ENCODE measurements around the gene CLEC18A. TPM values are rescaled to one million over a fixed set of nuclear protein-coding genes. Genes with fewer than 3 reads are reported as not detected.

Gene CLEC18A
- total and polyA plus RNA-seq, 2 donors (not counting 1 experiment from before 2014, with no cell fraction given): 0.52 to 2.2 TPM

DNA sequence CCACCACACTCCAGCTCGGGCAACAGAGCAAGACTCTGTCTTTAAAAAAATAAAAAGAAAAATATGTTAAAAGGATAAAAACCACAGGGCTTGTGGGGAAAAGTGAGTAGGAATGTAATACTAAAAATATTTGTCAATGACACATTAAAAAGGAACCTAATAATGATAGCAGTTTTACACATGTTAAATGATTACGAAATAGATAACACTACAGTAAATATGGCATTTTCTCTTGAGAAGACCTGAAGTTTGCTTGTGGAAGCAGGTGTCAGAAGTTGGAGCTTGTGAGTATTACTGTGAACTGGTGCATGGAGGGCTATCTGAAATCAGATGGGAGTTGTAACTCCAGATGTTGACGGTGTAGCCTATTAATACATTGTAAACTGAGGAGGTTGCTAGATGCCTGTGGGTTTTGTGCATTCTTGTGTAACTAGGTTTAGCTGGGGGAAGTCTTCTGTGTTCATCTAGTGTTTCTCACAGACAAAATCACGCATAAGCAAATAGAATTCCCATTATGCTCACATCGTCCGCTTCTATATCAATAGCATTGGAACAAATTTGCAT lies 44.2 kb upstream of the CLEC18A start:
- Histone ChIP-seq H3K9me3 (ENCODE audit: control extremely low read depth in 1 of 3, control insufficient read depth in 2 of 3, insufficient read depth in 1 of 3, low read length in 2 of 3) (no peaks in the 10 kb centered on the region), H3K27me3 (replicated peaks in 1 of 4; ENCODE audit: control extremely low read depth in 1 of 4, control insufficient read depth in 3 of 4, insufficient read depth in 4 of 4, low read length in 3 of 4) (no peaks in the 10 kb centered on the region), H3K9ac (ENCODE audit: low read length) (no peak overlapping the region), H3K4me2 (replicated peaks; ENCODE audit: low read depth, low read length, poor library complexity, severe bottlenecking) (no peak overlapping the region), H2AFZ (ENCODE audit: insufficient read depth, low read depth, low read length, poor library complexity, severe bottlenecking) (no peak overlapping the region), H3K79me2 (ENCODE audit: control insufficient read depth, insufficient read depth, low read length) (no peaks in the 10 kb centered on the region), H3K4me1 (ENCODE audit: control insufficient read depth in 2 of 2, insufficient read depth in 2 of 2, low read length in 2 of 2) (no peaks in the 10 kb centered on the region), H3K27ac (ENCODE audit: low read length in 2 of 2) (no peak overlapping the region), H3K4me3 (ENCODE audit: control extremely low read depth in 1 of 5, extremely low read depth in 1 of 5, insufficient read depth in 1 of 5, low read depth in 2 of 5, low read length in 4 of 5) (no peak overlapping the region), H4K20me1 (ENCODE audit: control insufficient read depth, insufficient read depth, low read length, poor library complexity, severe bottlenecking) (no peaks in the 10 kb centered on the region), H3K36me3 (replicated peaks in 1 of 2; ENCODE audit: control extremely low read depth in 1 of 2, control insufficient read depth in 1 of 2, extremely low read depth in 1 of 2, insufficient read depth in 2 of 2, low read length in 1 of 2) (peaks cover 21 to 52% of the 10 kb centered on the region in 2 experiments)
- no peak overlapping the region for H3K4me3 Mint-ChIP-seq
- no peaks in the 10 kb centered on the region for H3K9me3 Mint-ChIP-seq (ENCODE audit: insufficient read depth)
- H3K27ac Mint-ChIP-seq: no peak overlapping the region
- ChIA-PET CTCF (interaction anchor here (2.3 kb wide), 1 partner anchor 23 kb away, joined by 8 read pairs; no protein-coding TSS in a partner anchor), POLR2A (no interaction called here)
- DNase-seq (no peak), ATAC-seq (ENCODE audit: low read depth) (no peak)
- H3K27me3 Mint-ChIP-seq: no peaks in the 10 kb centered on the region
- intact Hi-C loops (cut with micrococcal nuclease): no loop called here
- TF ChIP-seq, protein P1, sequence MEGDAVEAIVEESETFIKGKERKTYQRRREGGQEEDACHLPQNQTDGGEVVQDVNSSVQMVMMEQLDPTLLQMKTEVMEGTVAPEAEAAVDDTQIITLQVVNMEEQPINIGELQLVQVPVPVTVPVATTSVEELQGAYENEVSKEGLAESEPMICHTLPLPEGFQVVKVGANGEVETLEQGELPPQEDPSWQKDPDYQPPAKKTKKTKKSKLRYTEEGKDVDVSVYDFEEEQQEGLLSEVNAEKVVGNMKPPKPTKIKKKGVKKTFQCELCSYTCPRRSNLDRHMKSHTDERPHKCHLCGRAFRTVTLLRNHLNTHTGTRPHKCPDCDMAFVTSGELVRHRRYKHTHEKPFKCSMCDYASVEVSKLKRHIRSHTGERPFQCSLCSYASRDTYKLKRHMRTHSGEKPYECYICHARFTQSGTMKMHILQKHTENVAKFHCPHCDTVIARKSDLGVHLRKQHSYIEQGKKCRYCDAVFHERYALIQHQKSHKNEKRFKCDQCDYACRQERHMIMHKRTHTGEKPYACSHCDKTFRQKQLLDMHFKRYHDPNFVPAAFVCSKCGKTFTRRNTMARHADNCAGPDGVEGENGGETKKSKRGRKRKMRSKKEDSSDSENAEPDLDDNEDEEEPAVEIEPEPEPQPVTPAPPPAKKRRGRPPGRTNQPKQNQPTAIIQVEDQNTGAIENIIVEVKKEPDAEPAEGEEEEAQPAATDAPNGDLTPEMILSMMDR (IDR thresholded peaks at IDR 0.05): no peak
- no peak for TF ChIP-seq EZH2 (IDR thresholded peaks at IDR 0.05; ENCODE audit: borderline replicate concordance, insufficient read depth, low read depth, low read length, poor library complexity, severe bottlenecking)
- 95% methylated on average over 4 of the region's 6 CpGs for WGBS (ENCODE audit: insufficient coverage)
- no peaks in the 10 kb centered on the region for H3K4me1 Mint-ChIP-seq

DNA sequence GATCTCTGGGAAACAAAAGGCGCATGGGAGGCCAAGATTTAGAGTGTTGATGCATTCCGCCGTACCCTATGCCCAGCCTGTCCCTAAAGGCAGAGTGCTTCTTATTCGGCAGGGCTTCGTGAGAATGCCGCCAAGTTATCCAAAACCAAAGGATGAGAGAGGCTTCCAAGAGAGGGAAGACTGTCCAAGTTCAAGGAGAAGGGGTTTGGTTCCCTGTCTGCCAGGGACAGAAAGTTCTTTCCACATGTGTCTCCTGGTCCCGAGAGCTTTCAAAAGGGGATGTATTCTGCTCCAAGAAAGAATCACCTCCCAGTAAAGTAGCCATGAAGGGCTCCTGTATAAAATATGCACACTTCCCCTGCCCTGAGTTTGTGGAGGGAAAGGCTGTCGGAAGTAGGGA lies 42.1 kb upstream of the CLEC18A start:
- no peak overlapping the region for H3K4me3 Mint-ChIP-seq
- H3K27ac Mint-ChIP-seq: no peak overlapping the region
- H3K4me1 Mint-ChIP-seq: no peaks in the 10 kb centered on the region
- Histone ChIP-seq H3K9me3 (ENCODE audit: control extremely low read depth in 1 of 3, control insufficient read depth in 2 of 3, insufficient read depth in 1 of 3, low read length in 2 of 3) (no peaks in the 10 kb centered on the region), H3K27me3 (replicated peaks in 1 of 4; ENCODE audit: control extremely low read depth in 1 of 4, control insufficient read depth in 3 of 4, insufficient read depth in 4 of 4, low read length in 3 of 4) (no peaks in the 10 kb centered on the region), H3K9ac (ENCODE audit: low read length) (no peak overlapping the region), H4K20me1 (ENCODE audit: control insufficient read depth, insufficient read depth, low read length, poor library complexity, severe bottlenecking) (no peaks in the 10 kb centered on the region), H3K4me2 (replicated peaks; ENCODE audit: low read depth, low read length, poor library complexity, severe bottlenecking) (no peak overlapping the region), H2AFZ (ENCODE audit: insufficient read depth, low read depth, low read length, poor library complexity, severe bottlenecking) (no peak overlapping the region), H3K79me2 (ENCODE audit: control insufficient read depth, insufficient read depth, low read length) (no peaks in the 10 kb centered on the region), H3K27ac (ENCODE audit: low read length in 2 of 2) (no peak overlapping the region), H3K4me1 (ENCODE audit: control insufficient read depth in 2 of 2, insufficient read depth in 2 of 2, low read length in 2 of 2) (no peaks in the 10 kb centered on the region), H3K4me3 (ENCODE audit: control extremely low read depth in 1 of 5, extremely low read depth in 1 of 5, insufficient read depth in 1 of 5, low read depth in 2 of 5, low read length in 4 of 5) (no peak overlapping the region), H3K36me3 (replicated peaks in 1 of 2; ENCODE audit: control extremely low read depth in 1 of 2, control insufficient read depth in 1 of 2, extremely low read depth in 1 of 2, insufficient read depth in 2 of 2, low read length in 1 of 2) (peaks cover 12 to 41% of the 10 kb centered on the region in 2 experiments)
- no peaks in the 10 kb centered on the region for H3K9me3 Mint-ChIP-seq (ENCODE audit: insufficient read depth)
- TF ChIP-seq, protein P1 (IDR thresholded peaks at IDR 0.05): no peak
- TF ChIP-seq EZH2 (IDR thresholded peaks at IDR 0.05; ENCODE audit: borderline replicate concordance, insufficient read depth, low read depth, low read length, poor library complexity, severe bottlenecking): no peak
- intact Hi-C loops (cut with micrococcal nuclease): no loop called here
- WGBS (ENCODE audit: insufficient coverage): 98% methylated on average over 8 of the region's 8 CpGs
- H3K27me3 Mint-ChIP-seq: no peaks in the 10 kb centered on the region
- no peak for DNase-seq
- POLR2A ChIA-PET: no interaction called here
- CTCF ChIA-PET: no interaction called here
- no peak for ATAC-seq (ENCODE audit: low read depth)

Data from B cell (primary cell).